Activated T-cell treated with anti-CD3 and anti-CD28 coated beads for 4 hours (primary cell): ENCODE results near the gene CDH19.
"Not testable (repeated sequence)": the region's sequence is repeated elsewhere in the genome, so short reads cannot be mapped to it uniquely, and the experiment has no call there.

Experiments used
- DNase-seq: peaks from one replicate; pipeline ENCODE4 v3.0.0-alpha.2; 2020

Gene CDH19

GRCh38 chr18:66564236-66564635 is 39.7 kb downstream of the CDH19 start:
- no peak for DNase-seq

- no peak for DNase-seq
These were observed 41.6 kb downstream of the CDH19 start for GRCh38 chr18:66562279-66562678.

GRCh38 chr18:66560094-66560493 is 43.8 kb downstream of the CDH19 start:
- no peak for DNase-seq

- no peak for DNase-seq
These were observed 45.1 kb downstream of the CDH19 start for GRCh38 chr18:66558773-66559172.

- no peak for DNase-seq
These were observed 46.8 kb downstream of the CDH19 start for GRCh38 chr18:66557091-66557490.

GRCh38 chr18:66555585-66555984 is 48.3 kb downstream of the CDH19 start:
- no peak for DNase-seq

- no peak for DNase-seq
These were observed 50.1 kb downstream of the CDH19 start for GRCh38 chr18:66553824-66554223.

GRCh38 chr18:66550366-66550765 is 53.5 kb downstream of the CDH19 start:
- DNase-seq: no peak

GRCh38 chr18:66548747-66549146 is 55.1 kb downstream of the CDH19 start:
- no peak for DNase-seq

GRCh38 chr18:66534110-66534509 is 69.8 kb downstream of the CDH19 start:
- DNase-seq: no peak

GRCh38 chr18:66533693-66534092 is 70.2 kb downstream of the CDH19 start:
- no peak for DNase-seq

GRCh38 chr18:66523219-66523991 is 80.5 kb downstream of the CDH19 start:
- DNase-seq: no peak

GRCh38 chr18:66513996-66514395 is 89.9 kb downstream of the CDH19 start:
- DNase-seq: no peak

- no peak for DNase-seq
These were observed 92.1 kb downstream of the CDH19 start for GRCh38 chr18:66511792-66512191.

- no peak for DNase-seq
These were observed 92.6 kb downstream of the CDH19 start for GRCh38 chr18:66511289-66511688.

GRCh38 chr18:66510357-66511045 is 93.4 kb downstream of the CDH19 start:
- no peak for DNase-seq

- no peak for DNase-seq
These were observed 95.0 kb downstream of the CDH19 start for GRCh38 chr18:66508937-66509336.

- no peak for DNase-seq
These were observed 97.7 kb downstream of the CDH19 start for GRCh38 chr18:66506178-66506577.

GRCh38 chr18:66497351-66497750 is 106.5 kb downstream of the CDH19 start:
- DNase-seq: no peak

GRCh38 chr18:66495844-66496243 is 108.0 kb downstream of the CDH19 start:
- no peak for DNase-seq

- DNase-seq: no peak
These were observed 130.0 kb downstream of the CDH19 start for GRCh38 chr18:66473882-66474281.

GRCh38 chr18:66466184-66466583 is 137.7 kb downstream of the CDH19 start:
- not testable (repeated sequence) for DNase-seq

GRCh38 chr18:66461344-66461743 is 142.5 kb downstream of the CDH19 start:
- DNase-seq: no peak

- no peak for DNase-seq
These were observed 146.6 kb downstream of the CDH19 start for GRCh38 chr18:66457245-66457644.
